AG09319 (cell line): ENCODE results near the gene APIP.

ENCODE experiments used
- DNase-seq: peaks from one replicate; pipeline ENCODE4 v3.0.0-alpha.2; 2010; ENCODE audit warnings: low read depth; ENCODE audit errors: extremely low read depth
- TF ChIP-seq, protein P1 (sequence below): IDR thresholded peaks from 2 replicates; pipeline ENCODE4 v1.5.1; 2011; ENCODE audit warnings: low read depth, mild to moderate bottlenecking, inconsistent platforms, low read length, moderate library complexity

Gene APIP

DNA sequence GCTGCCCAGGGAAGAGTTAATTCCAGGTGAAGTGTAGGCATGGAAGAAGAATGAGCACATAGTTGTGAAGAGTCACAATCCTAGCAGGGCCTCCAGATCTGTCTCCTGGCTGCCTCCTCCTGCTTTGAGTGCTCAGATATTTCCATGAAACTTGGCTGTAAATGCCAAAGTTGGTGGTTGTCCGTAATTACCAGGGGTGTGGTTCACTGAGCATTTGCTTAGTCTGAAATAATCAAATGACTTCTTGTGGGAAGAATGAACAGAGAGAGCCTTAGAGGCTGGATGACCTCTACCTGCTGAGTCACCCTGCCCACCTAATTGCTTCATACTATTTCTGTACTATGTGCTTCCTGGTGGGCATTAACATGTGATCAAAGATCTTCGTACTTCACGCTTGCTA, 50.9 kb downstream of the APIP start:
- no peak for DNase-seq

DNA sequence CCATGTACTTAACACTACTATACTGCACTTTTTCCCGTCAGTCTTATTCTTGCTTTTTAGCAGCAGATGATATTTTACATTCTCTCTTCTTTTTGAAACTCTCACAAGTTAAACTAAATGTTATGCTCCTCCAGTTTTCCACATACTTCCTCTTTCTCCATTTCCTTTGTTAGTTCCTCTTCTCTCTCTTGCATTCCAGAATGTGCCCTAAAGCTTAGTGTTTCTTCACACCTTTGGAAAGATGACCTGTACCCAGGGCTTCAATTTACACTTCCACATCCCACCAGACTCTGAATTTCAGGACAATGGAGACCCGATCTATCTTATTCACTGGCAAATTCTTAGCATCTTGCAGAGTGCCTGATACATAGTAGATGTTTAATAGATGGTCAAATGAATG, 51.8 kb downstream of the APIP start:
- TF ChIP-seq, protein P1, sequence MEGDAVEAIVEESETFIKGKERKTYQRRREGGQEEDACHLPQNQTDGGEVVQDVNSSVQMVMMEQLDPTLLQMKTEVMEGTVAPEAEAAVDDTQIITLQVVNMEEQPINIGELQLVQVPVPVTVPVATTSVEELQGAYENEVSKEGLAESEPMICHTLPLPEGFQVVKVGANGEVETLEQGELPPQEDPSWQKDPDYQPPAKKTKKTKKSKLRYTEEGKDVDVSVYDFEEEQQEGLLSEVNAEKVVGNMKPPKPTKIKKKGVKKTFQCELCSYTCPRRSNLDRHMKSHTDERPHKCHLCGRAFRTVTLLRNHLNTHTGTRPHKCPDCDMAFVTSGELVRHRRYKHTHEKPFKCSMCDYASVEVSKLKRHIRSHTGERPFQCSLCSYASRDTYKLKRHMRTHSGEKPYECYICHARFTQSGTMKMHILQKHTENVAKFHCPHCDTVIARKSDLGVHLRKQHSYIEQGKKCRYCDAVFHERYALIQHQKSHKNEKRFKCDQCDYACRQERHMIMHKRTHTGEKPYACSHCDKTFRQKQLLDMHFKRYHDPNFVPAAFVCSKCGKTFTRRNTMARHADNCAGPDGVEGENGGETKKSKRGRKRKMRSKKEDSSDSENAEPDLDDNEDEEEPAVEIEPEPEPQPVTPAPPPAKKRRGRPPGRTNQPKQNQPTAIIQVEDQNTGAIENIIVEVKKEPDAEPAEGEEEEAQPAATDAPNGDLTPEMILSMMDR, result no peak
- no peak for DNase-seq

More for the DNA sequence above, 50.9 kb downstream of the APIP start:
- TF ChIP-seq, protein P1, result no peak

DNA sequence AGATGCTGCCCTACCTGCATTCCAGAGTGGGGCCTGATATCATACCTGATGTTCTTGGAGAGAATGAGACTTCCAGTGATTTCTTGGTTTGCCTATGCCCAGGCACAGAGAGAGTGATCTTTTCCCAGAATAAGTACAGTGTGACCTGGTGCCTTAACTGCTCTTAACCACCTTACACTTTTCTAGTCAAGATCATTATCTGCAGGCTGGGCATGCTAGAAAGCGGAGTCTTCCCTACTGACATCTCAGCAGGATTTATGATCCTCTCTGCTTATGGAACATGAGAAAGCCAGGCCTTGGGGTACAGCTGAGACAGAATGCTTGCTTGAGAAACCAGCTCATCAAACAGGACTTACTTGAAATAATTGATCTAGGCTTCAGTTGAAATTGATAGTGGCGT, 53.1 kb downstream of the APIP start:
- no peak for DNase-seq

DNA sequence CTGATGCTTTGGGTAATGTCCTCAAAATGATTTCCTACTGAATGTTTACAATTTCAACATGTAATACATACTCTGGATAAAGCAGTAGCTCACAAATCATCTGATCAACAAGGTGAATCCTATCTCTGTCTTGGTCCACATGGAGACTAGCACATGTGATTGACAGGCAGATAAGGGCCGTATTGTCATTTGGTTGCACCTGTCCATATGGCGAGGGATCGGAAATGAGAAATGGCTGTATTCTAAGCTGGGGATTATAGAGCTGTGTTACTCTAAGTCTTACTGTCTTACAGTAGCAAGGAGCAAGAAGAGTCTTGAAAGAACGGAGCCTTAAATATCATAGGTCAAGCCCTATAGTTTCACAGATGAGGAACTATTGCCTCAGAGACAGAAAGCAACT, 55.7 kb downstream of the APIP start:
- no peak for DNase-seq
- TF ChIP-seq, protein P1, result no peak

More for the DNA sequence above, 53.1 kb downstream of the APIP start:
- TF ChIP-seq, protein P1, result no peak

DNA sequence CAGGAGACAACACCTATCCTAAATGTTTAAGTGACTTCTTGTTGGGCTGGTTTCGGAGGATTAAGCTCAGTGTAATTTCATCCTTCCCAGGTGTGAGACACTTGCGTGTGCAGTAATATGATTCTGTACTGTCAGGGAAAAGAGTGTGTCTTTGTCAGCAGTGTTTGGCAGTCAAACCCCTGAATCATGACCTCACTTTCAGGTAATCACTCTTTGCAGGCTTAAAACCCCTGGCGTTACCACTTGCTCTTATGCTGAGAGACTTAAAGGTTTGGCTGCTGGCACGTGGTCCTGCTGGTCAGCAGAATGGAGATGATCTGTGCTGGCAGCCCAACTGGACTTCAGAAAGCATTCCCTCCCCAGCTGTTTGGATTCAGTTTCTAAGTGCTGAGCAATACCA, 56.1 kb downstream of the APIP start:
- TF ChIP-seq, protein P1, result no peak
- DNase-seq, result no peak

DNA sequence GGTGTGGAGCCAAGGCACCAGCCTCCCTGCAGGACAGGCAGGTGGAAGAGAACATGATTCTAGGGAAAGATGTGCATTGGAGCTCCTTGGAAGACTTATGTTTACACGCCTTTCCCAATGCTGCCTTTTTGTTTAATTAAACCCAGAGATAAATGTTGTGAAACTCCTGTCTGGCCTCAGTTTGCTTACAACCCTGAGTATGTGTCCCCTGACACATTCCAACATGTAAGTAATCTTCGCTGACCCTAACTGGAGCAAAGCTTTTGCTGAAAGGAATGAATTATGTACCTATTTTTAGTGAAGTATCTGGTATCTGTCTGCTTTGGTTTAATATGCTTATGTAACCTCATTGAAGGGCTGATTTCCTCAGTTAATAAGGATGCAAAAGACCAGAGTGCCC, 56.7 kb downstream of the APIP start:
- DNase-seq, result no peak
- TF ChIP-seq, protein P1, result no peak

DNA sequence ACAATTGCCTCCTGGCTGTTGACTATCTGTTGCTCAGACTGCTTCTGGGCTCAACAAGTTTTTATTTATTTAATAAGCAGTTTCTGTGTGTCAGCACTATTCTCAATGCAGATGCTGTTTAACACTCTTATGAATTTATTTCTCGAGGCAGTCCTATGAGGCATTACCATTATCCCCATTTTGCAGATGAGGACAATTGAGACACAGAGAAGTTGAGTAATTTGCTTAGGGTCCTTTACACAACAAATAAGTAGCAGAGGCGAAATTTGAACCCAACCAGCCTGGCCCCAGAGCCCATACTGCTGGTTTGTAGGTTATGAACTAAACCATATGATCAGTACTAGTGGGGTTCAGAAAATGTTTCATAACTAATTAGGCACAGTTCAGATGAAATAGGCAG, 58.7 kb downstream of the APIP start:
- TF ChIP-seq, protein P1, result no peak
- no peak for DNase-seq
